KG1 (cell line): ENCODE measurements around the gene TSPAN7.

Experiments
- DNase-seq: peaks from one replicate; lab custom pipeline; 2025; lab: John Stamatoyannopoulos, UW

TSPAN7 gene

GRCh38 chrX:38595801-38596200 lies 34.5 kb downstream of the TSPAN7 start:
- no peak for DNase-seq

GRCh38 chrX:38596939-38597338 lies 35.6 kb downstream of the TSPAN7 start:
- DNase-seq = no peak

- DNase-seq = no peak
These were observed 38.7 kb downstream of the TSPAN7 start for GRCh38 chrX:38599796-38600755.

- DNase-seq = no peak
These were observed 40.5 kb downstream of the TSPAN7 start for GRCh38 chrX:38601866-38602265.

GRCh38 chrX:38606821-38607220 lies 45.5 kb downstream of the TSPAN7 start:
- no peak for DNase-seq

- DNase-seq = no peak
These were observed 46.6 kb downstream of the TSPAN7 start for GRCh38 chrX:38607976-38608375.

GRCh38 chrX:38610849-38611248 lies 49.5 kb downstream of the TSPAN7 start:
- DNase-seq = no peak

- no peak for DNase-seq
These were observed 50.9 kb downstream of the TSPAN7 start for GRCh38 chrX:38612281-38612680.

GRCh38 chrX:38614485-38614884 lies 53.1 kb downstream of the TSPAN7 start:
- no peak for DNase-seq

- DNase-seq = no peak
These were observed 55.6 kb downstream of the TSPAN7 start for GRCh38 chrX:38616904-38617303.

- no peak for DNase-seq
These were observed 56.8 kb downstream of the TSPAN7 start for GRCh38 chrX:38618180-38618579.

- no peak for DNase-seq
These were observed 59.3 kb downstream of the TSPAN7 start for GRCh38 chrX:38620623-38621022.

- DNase-seq = no peak
These were observed 65.0 kb downstream of the TSPAN7 start for GRCh38 chrX:38626296-38626695.

GRCh38 chrX:38627683-38628082 lies 66.3 kb downstream of the TSPAN7 start:
- DNase-seq = no peak

- DNase-seq = no peak
These were observed 67.2 kb downstream of the TSPAN7 start for GRCh38 chrX:38628587-38628986.

GRCh38 chrX:38632516-38632915 lies 71.2 kb downstream of the TSPAN7 start:
- DNase-seq = no peak

- no peak for DNase-seq
These were observed 73.3 kb downstream of the TSPAN7 start for GRCh38 chrX:38634665-38635064.

GRCh38 chrX:38636949-38637819 lies 75.8 kb downstream of the TSPAN7 start:
- no peak for DNase-seq

GRCh38 chrX:38638952-38639529 lies 77.7 kb downstream of the TSPAN7 start:
- DNase-seq = no peak

GRCh38 chrX:38639730-38640129 lies 78.4 kb downstream of the TSPAN7 start:
- no peak for DNase-seq

- no peak for DNase-seq
These were observed 79.9 kb downstream of the TSPAN7 start for GRCh38 chrX:38641197-38641596.

GRCh38 chrX:38643903-38644302 lies 82.6 kb downstream of the TSPAN7 start:
- no peak for DNase-seq
